Astrocyte of the cerebellum (primary cell): ENCODE data around the gene CFAP73.

Experiments used
- DNase-seq: peaks from one replicate; pipeline ENCODE4 v3.0.0-alpha.2; 2011; ENCODE audit warnings: low read depth
- H3K4me3 ChIP-seq: 2 replicates; pipeline ENCODE4 v1.5.1; 2011; ENCODE audit warnings: mild to moderate bottlenecking, low read depth, low read length, moderate library complexity
- CTCF ChIP-seq: IDR thresholded peaks from 2 replicates; pipeline ENCODE4 v1.5.1; 2012; ENCODE audit warnings: low read length, low read depth, moderate library complexity, mild to moderate bottlenecking; ENCODE audit errors: missing control alignments
- in situ Hi-C: cut with HindIII; loops from 2 replicates; pipeline ENCODE4 v1.10.0; 2017; ENCODE audit warnings: low sequenced_read_pairs

The CFAP73 gene

GRCh38 chr12:113135178-113136127 is 14.1 kb upstream of the CFAP73 start, which contains the start of gene RASAL1:
RASAL1 (minus strand) TSS chr12:113135761; CDS start chr12:113135462, 299 bp downstream.
- H3K4me3 ChIP-seq: no peak within 1 kb of the TSS
- in situ Hi-C loops: no loop called here
- no peak for DNase-seq
- TF ChIP-seq CTCF: no peak

- DNase-seq: no peak
- in situ Hi-C loops: no loop called here
- no peak for TF ChIP-seq CTCF
- no peak overlapping the region for H3K4me3 ChIP-seq
These were observed 13.2 kb upstream of the CFAP73 start for GRCh38 chr12:113136128-113136989.

GRCh38 chr12:113136990-113137511 is 12.5 kb upstream of the CFAP73 start:
- in situ Hi-C loops: no loop called here
- no peak for DNase-seq
- TF ChIP-seq CTCF: no peak
- H3K4me3 ChIP-seq: no peak overlapping the region

- no peak for TF ChIP-seq CTCF
- in situ Hi-C loops: no loop called here
- DNase-seq: no peak
- H3K4me3 ChIP-seq: no peak overlapping the region
These were observed 11.4 kb upstream of the CFAP73 start for GRCh38 chr12:113137861-113138783.

GRCh38 chr12:113138826-113139225 is 10.7 kb upstream of the CFAP73 start:
- no peak overlapping the region for H3K4me3 ChIP-seq
- no peak for DNase-seq
- in situ Hi-C loops: no loop called here
- no peak for TF ChIP-seq CTCF
